Thyroid gland (tissue), 4 donors: ENCODE measurements around the gene TTC39B. TPM values are rescaled to one million over a fixed set of nuclear protein-coding genes. Genes with fewer than 3 reads are reported as not detected.

Experiments
- DNase-seq, 2 donors: peaks; one replicate each; pipeline ENCODE4 v3.0.0-alpha.2; 2019
- H3K27ac ChIP-seq, 3 donors: fragments of 200-600 bp; sonication (generic); 1 replicate in 2 of 3; 2 replicates in 1 of 3; pipeline ENCODE4 v1.5.1; 2016 to 2019; ENCODE audit warnings: mild to moderate bottlenecking in 1 of 3, moderate library complexity in 1 of 3
- H3K27me3 ChIP-seq: fragments of 200-600 bp; sonication (generic); one replicate; pipeline ENCODE4 v1.5.1; 2019
- H3K36me3 ChIP-seq, 2 donors: fragments of 200-600 bp; sonication (generic); one replicate each; pipeline ENCODE4 v1.5.1; 2016 to 2019
- H3K4me1 ChIP-seq, 2 donors: fragments of 200-600 bp; sonication (generic); one replicate each; pipeline ENCODE4 v1.5.1; 2017 to 2019
- H3K4me3 ChIP-seq, 3 donors: fragments of 200-600 bp; sonication (generic); replicated peaks in 1 of 3; 1 replicate in 2 of 3; 2 replicates in 1 of 3; pipeline ENCODE4 v1.5.1; 2016; ENCODE audit warnings: mild to moderate bottlenecking in 1 of 3
- H3K9me3 ChIP-seq: fragments of 200-600 bp; sonication (generic); one replicate; pipeline ENCODE4 v1.5.1; 2017
- POLR2A ChIP-seq, 2 donors: fragments of 450-650 bp; IDR thresholded peaks; one replicate each; pipeline ENCODE4 v1.6.1; 2017; ENCODE audit warnings: antibody characterized with exemption in 2 of 2, mild to moderate bottlenecking in 2 of 2, moderate library complexity in 1 of 2
- WGBS, 2 donors: methylation state at CpG; one replicate each; pipeline ENCODE4 v1.1.5; 2017; 5-methylcytosine and 5-hydroxymethylcytosine counted together
- intact Hi-C: fragments of 100-400 bp; cut with DNase I; formaldehyde crosslinking; loops from one replicate; pipeline ENCODE4 v1.15.1; 2023
- total RNA-seq, 4 donors: library from RNA; depleted of rRNA; stranded (reverse); fragments of >200 nt; gene quantifications; one replicate each; pipeline ENCODE4 v1.2.3, GENCODE V29; 2016
- TF ChIP-seq, protein P1 (sequence below), 6 experiments: fragments of 200-600 bp in 3 of 6; fragments of 450-650 bp in 3 of 6; sonication (generic) in 3 of 6; IDR thresholded peaks; one replicate each; pipeline ENCODE4 v1.5.1; 2016 to 2019; ENCODE audit warnings: antibody characterized with exemption in 6 of 6, mild to moderate bottlenecking in 2 of 6, inconsistent platforms in 1 of 6, moderate library complexity in 1 of 6

The TTC39B gene
- total RNA-seq, 4 donors from 2014 or later: 10.3 to 18.7 (median 11.3) TPM

DNA sequence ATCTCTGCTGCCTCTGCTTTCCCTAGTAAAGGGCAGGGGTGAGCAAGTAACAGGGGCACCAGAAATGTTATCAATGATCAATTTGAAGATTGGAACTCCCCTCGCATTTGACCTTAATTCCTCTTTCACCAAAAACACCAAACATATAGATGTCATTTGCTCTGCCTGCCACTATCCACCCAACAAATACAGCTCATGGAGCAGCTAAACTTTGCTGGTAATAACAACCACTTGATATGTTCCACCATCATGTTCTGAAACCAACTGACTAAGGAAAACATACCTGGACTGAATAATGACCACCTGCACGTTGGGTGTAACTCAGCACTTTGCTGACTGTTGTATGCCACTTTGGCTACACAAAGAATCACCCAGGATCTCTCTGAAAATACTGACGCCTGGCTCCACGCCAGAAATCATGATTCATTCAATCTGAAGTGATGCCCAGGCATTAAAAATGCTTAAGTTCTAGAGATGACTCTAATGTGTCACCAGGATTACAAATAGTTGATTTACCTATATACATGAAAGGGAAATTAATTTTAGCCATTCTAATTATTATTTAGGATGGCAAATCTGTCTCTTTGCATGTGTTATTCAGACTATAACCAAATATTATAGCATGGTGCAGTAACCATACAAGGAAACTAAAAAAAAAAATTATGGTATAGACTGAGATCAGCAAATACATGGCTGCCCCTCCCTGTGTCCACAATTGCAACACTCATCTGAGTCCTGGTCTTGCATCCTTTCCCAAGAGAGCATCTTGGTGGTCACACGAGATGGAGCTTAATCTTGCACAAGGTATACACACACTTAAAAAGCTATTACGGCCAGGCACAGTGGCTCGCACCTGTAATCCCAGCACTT lies 43.1 kb upstream of the TTC39B start:
- intact Hi-C loops: no loop called here
- no peaks in the 10 kb centered on the region for H3K36me3 ChIP-seq
- H3K4me3 ChIP-seq: no peak overlapping the region
- WGBS, 2 donors: 78% methylated on average over 7 of the region's 7 CpGs
- H3K9me3 ChIP-seq: no peaks in the 10 kb centered on the region
- no peak for TF ChIP-seq POLR2A (IDR thresholded peaks at IDR 0.05)
- TF ChIP-seq, protein P1, sequence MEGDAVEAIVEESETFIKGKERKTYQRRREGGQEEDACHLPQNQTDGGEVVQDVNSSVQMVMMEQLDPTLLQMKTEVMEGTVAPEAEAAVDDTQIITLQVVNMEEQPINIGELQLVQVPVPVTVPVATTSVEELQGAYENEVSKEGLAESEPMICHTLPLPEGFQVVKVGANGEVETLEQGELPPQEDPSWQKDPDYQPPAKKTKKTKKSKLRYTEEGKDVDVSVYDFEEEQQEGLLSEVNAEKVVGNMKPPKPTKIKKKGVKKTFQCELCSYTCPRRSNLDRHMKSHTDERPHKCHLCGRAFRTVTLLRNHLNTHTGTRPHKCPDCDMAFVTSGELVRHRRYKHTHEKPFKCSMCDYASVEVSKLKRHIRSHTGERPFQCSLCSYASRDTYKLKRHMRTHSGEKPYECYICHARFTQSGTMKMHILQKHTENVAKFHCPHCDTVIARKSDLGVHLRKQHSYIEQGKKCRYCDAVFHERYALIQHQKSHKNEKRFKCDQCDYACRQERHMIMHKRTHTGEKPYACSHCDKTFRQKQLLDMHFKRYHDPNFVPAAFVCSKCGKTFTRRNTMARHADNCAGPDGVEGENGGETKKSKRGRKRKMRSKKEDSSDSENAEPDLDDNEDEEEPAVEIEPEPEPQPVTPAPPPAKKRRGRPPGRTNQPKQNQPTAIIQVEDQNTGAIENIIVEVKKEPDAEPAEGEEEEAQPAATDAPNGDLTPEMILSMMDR (IDR thresholded peaks at IDR 0.05): no peak
- no peaks in the 10 kb centered on the region for H3K27me3 ChIP-seq
- peak; percentile 35 to 50 for DNase-seq
- H3K4me1 ChIP-seq: no peaks in the 10 kb centered on the region
- H3K27ac ChIP-seq: no peak overlapping the region

DNA sequence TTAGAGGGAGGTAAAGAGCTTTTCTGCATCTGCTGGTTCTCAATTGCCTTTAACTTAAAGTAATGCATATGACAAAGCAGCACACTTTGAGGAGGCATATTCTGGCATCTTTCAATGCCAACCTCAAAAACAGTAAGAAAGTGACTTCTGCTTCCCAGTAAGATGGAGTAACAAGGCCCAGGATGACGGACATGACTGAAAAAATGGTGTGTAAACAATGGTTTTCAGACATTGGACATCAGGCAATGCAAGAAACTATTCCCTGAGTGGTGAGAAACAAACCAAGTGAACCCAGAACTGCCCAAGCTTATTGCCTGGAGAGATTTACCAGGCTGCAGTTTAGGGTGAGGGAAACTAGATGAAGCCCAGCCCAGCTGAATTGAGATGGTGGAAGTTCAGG lies 39.8 kb upstream of the TTC39B start:
- H3K9me3 ChIP-seq: no peaks in the 10 kb centered on the region
- H3K4me3 ChIP-seq: no peak overlapping the region
- no peaks in the 10 kb centered on the region for H3K36me3 ChIP-seq
- WGBS, 2 donors: 0 to 58% methylated on average over 1 of the region's 1 CpG
- DNase-seq: no peak
- no peaks in the 10 kb centered on the region for H3K4me1 ChIP-seq
- no peak overlapping the region for H3K27ac ChIP-seq
- TF ChIP-seq, protein P1 (IDR thresholded peaks at IDR 0.05): no peak
- TF ChIP-seq POLR2A (IDR thresholded peaks at IDR 0.05): no peak
- H3K27me3 ChIP-seq: no peaks in the 10 kb centered on the region
- intact Hi-C loops: no loop called here

DNA sequence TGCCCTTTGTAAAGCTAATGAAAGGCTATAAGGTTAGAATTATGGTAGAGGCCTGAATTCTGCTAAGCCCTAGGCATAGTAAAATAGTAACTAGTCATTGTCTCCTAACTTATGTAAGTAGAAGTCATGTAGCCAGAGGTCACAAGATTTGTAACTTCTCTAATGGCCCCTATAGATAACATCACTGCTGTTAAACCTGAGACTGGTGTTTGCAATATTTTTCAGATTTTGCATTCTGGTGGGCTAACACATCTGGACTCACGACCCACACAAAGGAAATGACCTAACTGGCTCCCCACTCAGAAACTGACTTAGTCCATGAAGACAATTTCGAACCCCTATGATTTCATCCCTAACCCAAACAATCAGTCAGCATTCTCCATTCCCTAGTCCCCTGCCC lies 37.2 kb upstream of the TTC39B start:
- H3K9me3 ChIP-seq: no peaks in the 10 kb centered on the region
- intact Hi-C loops: no loop called here
- 93 to 100% methylated on average over 2 of the region's 2 CpGs for WGBS, 2 donors
- no peaks in the 10 kb centered on the region for H3K4me1 ChIP-seq
- no peak for TF ChIP-seq POLR2A (IDR thresholded peaks at IDR 0.05)
- TF ChIP-seq, protein P1 (IDR thresholded peaks at IDR 0.05): no peak
- H3K4me3 ChIP-seq: no peak overlapping the region
- no peak for DNase-seq
- no peaks in the 10 kb centered on the region for H3K27me3 ChIP-seq
- H3K27ac ChIP-seq: no peak overlapping the region
- H3K36me3 ChIP-seq: no peaks in the 10 kb centered on the region

DNA sequence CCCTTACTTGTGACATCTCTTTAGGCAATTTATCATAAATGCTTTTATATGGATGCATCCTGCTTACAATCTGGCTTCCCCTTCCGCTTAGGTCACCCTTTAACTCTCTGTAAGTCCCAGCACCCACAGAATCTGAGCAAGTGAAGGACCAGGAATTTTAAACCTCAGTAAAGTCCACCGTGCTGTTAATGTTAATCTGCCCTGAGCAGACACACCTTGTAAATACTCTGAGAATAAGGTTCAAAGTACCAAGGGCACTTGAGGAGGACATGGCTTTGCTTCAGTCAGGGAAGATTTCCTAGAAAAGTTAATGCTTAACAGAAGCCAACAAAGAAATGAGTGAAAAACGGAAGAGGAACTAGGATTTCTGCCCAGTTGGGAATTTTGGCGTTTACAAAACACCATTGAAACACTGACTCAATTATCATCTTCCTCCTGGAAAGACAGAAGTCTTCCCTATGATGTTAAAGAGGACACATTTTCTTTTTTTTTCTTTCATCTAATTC lies 26.4 kb upstream of the TTC39B start:
- no peaks in the 10 kb centered on the region for H3K36me3 ChIP-seq
- intact Hi-C loops: no loop called here
- WGBS, 2 donors: 42 to 46% methylated on average over 4 of the region's 4 CpGs

DNA sequence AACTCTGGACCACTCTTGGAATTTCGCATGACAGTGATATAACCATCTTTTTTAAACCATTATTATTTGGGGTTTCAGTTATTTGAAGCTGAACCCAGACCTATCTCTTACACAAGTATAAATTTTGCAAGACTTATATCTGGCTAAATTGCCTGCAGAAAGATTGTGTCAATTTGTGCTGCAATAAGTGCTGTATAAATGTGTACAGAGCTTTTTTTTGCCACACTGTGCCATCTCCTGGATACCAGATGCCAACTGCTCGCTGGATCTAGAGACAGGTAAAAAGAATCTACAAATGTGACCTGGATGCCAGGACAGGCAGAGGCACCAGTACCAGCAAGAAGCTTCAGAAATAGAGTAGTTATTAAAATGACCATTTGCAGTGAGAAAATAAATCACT lies 25.9 kb upstream of the TTC39B start:
- WGBS, 2 donors: 89 to 95% methylated on average over 2 of the region's 2 CpGs
- H3K27ac ChIP-seq: no peak overlapping the region
- H3K4me1 ChIP-seq: no peaks in the 10 kb centered on the region
- H3K36me3 ChIP-seq: no peaks in the 10 kb centered on the region
- H3K4me3 ChIP-seq: no peak overlapping the region
- H3K9me3 ChIP-seq: no peaks in the 10 kb centered on the region
- DNase-seq: no peak
- intact Hi-C loops: no loop called here
- no peaks in the 10 kb centered on the region for H3K27me3 ChIP-seq
- TF ChIP-seq, protein P1 (IDR thresholded peaks at IDR 0.05): no peak
- no peak for TF ChIP-seq POLR2A (IDR thresholded peaks at IDR 0.05)

More for the DNA sequence above, 26.4 kb upstream of the TTC39B start:
- no peak overlapping the region for H3K4me3 ChIP-seq
- no peaks in the 10 kb centered on the region for H3K4me1 ChIP-seq
- no peak overlapping the region for H3K27ac ChIP-seq
- no peaks in the 10 kb centered on the region for H3K27me3 ChIP-seq
- no peaks in the 10 kb centered on the region for H3K9me3 ChIP-seq
- TF ChIP-seq POLR2A (IDR thresholded peaks at IDR 0.05): no peak
- DNase-seq: no peak
